IgD-negative memory B cell (primary cell): ENCODE data around the gene EEF1AKMT2. TPM values are rescaled to one million over a fixed set of nuclear protein-coding genes. Genes with fewer than 3 reads are reported as not detected.

Experiments used
- H3K27ac Mint-ChIP-seq, 3 donors: one replicate each; pipeline ENCODE4 v1.8.0; 2020 to 2022; ENCODE audit warnings: mild to moderate bottlenecking in 3 of 3, mixed read lengths in 3 of 3, moderate library complexity in 1 of 3
- H3K27me3 Mint-ChIP-seq: one replicate; pipeline ENCODE4 v1.8.0; 2021; ENCODE audit warnings: mixed read lengths
- H3K36me3 Mint-ChIP-seq: one replicate; pipeline ENCODE4 v1.8.0; 2020; ENCODE audit warnings: mild to moderate bottlenecking, mixed read lengths
- H3K4me1 Mint-ChIP-seq, 3 donors: one replicate each; pipeline ENCODE4 v1.8.0; 2020 to 2022; ENCODE audit warnings: mixed read lengths in 3 of 3, mild to moderate bottlenecking in 1 of 3
- H3K4me3 Mint-ChIP-seq, 4 donors: one replicate each; pipeline ENCODE4 v1.8.0; 2020 to 2022; ENCODE audit warnings: mild to moderate bottlenecking in 4 of 4, mixed read lengths in 4 of 4, moderate library complexity in 3 of 4
- H3K9me3 Mint-ChIP-seq, 3 donors: one replicate each; pipeline ENCODE4 v1.8.0; 2020 to 2021; ENCODE audit warnings: mixed read lengths in 3 of 3, mild to moderate bottlenecking in 1 of 3
- polyA plus RNA-seq: library from polyadenylated mRNA; unstranded; fragments of 300-500 nt; fragmentation: Illumina TruSeq; gene quantifications from one replicate; pipeline ENCODE4 v1.2.3, GENCODE V29; 2021

Gene EEF1AKMT2
- polyA plus RNA-seq, 1 donor from 2014 or later: 23.3 TPM

DNA sequence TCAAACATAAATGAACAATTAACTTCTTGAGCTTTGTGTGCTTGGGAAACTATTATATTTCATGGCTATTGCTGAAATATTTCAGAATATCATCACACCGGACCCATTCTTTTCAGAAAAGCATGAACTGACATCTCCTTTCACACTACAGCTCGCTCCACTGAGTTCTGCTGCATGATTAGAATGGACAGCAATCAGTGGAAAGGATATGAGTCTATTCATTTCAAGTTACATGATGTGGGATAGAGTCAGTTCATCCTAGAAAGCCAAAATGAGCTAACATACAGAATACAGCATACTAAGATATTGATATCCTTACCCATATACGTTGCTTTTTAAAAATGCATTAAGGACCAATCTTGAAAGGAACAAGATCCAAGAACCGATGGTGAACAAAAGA, 46.4 kb downstream of the EEF1AKMT2 start:
- Mint-ChIP-seq H3K36me3 (peaks cover 4% of the 10 kb centered on the region), H3K9me3 (no peaks in the 10 kb centered on the region), H3K27ac (peak overlapping the region; percentile 32 to 81 (median 57)), H3K27me3 (no peaks in the 10 kb centered on the region), H3K4me1 (peaks cover 23 to 39% (median 33%) of the 10 kb centered on the region in 3 donors), H3K4me3 (peak overlapping the region; percentile 10 to 88 (median 80))

DNA sequence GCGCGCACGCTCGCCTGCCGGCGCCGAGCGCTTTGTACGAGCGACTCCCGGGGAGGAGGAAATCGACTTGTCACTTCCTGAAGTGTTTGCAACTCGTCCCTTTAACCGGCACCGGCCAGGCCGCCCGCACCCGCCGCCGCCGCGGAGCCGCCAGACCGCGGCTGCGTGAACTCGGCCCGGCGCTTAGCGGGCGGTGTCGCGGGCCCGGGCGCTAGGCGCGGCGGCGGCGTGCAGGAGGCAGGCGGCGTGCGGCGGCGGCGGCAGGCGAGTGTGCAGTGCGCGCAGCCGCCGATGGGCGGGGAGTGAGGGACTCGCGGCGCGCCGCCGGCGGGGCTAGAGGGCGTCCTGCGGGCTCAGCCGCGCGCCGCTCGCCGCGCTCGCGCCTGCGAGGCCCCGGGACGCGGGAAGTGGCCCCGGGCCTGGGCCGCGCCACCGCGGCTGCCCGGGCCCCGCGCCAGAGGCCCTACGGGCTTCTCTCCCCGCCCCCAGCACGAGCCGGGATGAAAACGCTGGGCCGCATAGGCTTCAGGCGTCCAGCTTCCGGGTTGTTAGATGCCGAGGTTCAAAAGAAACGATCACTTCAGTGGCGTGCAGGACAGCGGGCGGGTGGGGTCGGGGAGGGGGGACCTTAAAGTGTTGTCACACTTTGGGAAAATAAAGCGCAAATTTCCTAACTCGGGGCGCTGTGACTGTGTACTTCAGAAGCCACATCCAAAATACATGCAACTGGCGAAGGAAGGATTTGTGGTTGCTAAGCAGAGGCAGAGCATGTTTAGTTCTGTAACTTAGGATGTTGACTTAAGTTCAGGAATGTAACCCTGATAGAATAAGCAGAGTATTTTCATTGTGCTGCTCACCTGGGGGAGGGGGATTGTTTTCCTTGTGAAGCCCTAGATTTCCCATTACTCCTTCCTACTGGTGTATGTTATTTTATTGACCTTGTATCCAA, 47.3 kb downstream of the EEF1AKMT2 start, which contains the start of gene FAM53B:
Gene FAM53B, minus strand, starts transcription at position 277 of the 949 bp plus-strand sequence. CDS start 37,665 bp downstream, outside the sequence.
- peak within 1 kb of the TSS; percentile 94 to 100 (median 98) for H3K4me3 Mint-ChIP-seq
- peaks cover 4% of the 10 kb centered on the region for H3K36me3 Mint-ChIP-seq
- H3K9me3 Mint-ChIP-seq: no peaks in the 10 kb centered on the region
- H3K4me1 Mint-ChIP-seq: peaks cover 30 to 45% (median 42%) of the 10 kb centered on the region in 3 donors
- peak within 1 kb of the TSS; percentile 96 to 98 (median 97) for H3K27ac Mint-ChIP-seq
- H3K27me3 Mint-ChIP-seq: no peaks in the 10 kb centered on the region

DNA sequence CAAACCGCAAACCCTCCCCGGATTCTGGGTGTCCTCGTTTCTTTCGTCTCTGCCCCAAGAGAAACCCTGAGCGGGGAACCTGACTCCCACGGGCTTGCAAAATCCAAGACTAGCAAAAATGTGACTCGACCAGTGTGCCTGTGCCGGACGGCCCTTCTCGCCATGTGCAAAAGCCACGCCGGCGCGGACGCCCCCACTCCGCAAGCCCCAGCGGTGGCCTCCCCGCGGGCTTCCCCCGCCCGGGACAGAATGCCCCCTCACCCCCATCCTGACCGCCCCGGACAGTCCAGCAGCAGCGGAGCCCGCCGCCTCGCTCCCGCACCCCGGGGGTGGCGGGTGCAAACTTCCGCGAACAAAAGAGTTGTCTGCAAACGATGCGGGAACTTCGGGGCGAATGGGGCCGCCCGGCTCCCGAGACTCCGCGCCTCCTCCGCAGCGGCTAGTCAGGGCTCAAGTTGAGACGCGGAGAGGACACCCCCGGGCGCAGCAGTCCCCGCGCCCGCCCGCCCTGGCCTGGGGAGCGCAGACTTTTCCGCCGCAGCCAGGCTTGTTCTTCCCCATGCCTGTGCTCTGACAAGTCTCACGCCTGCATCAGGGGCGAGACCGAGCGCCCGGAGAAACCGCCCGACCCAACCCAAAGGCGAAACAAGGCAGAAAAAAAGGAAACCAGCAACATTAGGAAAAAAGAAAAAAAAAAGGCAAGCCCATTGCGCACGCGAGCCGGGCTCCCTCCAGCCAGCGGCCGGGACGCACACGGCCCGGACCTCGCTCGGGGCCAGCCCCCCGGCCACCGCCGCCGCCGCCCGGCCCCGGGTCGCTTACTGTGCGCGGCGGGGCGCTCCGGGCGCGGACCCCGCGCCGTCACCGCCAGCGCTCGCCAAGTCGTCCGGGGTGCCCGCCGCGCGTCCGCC, 48.2 kb downstream of the EEF1AKMT2 start:
- Mint-ChIP-seq H3K9me3 (no peaks in the 10 kb centered on the region), H3K27ac (peak overlapping the region; percentile 96 to 98 (median 97)), H3K4me3 (peak overlapping the region; percentile 94 to 100 (median 98)), H3K36me3 (peaks cover 8% of the 10 kb centered on the region), H3K27me3 (no peaks in the 10 kb centered on the region), H3K4me1 (peaks cover 32 to 49% (median 46%) of the 10 kb centered on the region in 3 donors)

DNA sequence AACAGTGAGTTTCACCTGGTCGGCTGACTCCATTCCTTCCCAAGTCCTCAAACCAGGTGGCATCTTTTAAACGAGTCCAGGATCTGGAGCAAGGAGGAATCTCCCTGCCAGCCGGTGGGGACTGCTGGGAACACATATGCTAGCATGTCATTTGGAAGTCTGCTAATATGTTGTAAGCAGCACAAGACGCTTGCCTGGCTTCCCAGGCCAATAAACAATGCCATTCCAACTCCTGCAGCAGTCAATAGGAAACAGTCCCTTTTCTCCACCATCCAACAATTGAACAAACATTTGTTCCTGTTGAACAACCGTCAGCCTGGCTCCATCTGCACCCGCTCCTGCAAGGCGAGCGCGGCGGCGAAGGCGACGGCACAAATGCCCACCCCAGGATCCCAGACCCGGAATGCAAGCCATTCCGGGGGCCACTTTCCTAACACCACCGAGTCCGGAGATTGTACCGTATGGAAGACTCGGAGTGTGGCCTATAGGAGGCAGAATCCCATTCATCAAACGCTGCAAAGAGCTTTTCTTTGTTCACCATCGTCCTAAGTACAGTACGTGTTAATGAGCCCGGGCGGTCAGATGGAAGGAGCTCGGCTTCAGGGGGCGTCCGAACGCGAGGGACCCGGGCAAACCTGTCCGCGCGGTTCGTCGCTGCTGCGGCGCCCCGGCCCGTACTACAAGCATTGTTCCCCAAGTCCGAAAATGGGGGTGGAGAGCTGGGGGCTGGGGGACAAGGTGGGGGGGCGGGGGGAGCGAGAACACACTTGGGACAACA, 49.1 kb downstream of the EEF1AKMT2 start:
- Mint-ChIP-seq H3K27me3 (no peaks in the 10 kb centered on the region), H3K27ac (peak overlapping the region; percentile 97 to 98 (median 98)), H3K4me3 (peak overlapping the region; percentile 94 to 100 (median 98)), H3K36me3 (peaks cover 8% of the 10 kb centered on the region), H3K4me1 (peaks cover 35 to 54% (median 53%) of the 10 kb centered on the region in 3 donors), H3K9me3 (no peaks in the 10 kb centered on the region)

DNA sequence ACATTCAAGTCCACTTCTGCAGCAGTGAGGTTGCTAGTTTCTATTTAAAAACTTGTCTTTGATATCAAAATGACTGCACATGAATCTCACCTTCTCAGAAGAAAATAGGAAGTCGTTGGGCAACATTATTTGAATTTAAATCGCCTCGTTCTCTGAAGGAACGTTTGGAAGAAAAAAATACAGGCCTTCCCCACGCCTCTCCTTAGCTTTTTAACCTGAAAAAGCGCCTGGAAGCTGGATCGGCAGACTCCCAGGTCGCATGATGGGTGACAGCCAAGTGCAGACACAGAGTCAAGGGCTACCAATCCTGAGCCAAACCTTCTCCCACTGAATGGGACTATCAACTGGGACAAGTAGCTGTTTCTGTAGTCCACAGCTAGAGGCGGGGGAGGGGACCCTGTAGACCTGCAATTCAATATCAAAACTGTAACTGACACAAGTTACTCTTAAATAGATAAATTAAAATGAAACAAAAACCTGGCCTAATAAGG, 49.7 kb downstream of the EEF1AKMT2 start:
- Mint-ChIP-seq H3K9me3 (no peaks in the 10 kb centered on the region), H3K27ac (peak overlapping the region; percentile 97 to 98 (median 98)), H3K4me3 (peak overlapping the region; percentile 94 to 100 (median 98)), H3K36me3 (peaks cover 8% of the 10 kb centered on the region), H3K27me3 (no peaks in the 10 kb centered on the region), H3K4me1 (peaks cover 38 to 60% (median 58%) of the 10 kb centered on the region in 3 donors)

DNA sequence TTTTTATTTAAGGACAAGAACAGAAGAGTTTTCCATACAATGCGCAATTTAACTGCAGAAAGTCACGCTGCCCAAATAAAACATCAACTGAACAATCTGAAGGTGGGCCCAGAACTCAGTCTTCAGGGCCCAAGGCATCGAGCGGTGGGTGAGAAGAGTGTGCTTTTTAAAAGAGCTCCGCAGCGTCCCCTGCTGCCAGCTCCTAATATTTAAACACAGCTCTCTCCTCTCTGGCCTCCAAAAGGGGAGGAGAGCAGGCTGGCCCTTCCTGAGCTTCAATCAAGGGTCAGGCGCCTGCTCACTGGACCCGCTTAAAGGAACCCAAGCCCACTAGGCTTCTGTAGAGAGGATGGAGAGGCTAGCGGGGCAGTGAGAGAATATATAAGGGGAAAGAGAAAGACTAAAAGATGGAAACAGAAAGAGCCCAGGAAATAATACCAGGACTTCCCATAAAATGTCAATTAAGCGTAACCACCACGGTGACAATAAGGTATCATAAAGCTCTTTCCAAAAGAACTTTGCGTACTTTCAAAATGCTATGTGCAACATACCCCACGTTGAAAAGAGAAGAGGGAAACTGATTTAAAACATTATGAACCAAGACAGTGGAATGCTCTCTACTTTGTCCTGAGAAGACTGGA, 50.3 kb downstream of the EEF1AKMT2 start:
- H3K36me3 Mint-ChIP-seq: peaks cover 8% of the 10 kb centered on the region
- H3K9me3 Mint-ChIP-seq: no peaks in the 10 kb centered on the region
- H3K27me3 Mint-ChIP-seq: no peaks in the 10 kb centered on the region
- peaks cover 40 to 64% (median 62%) of the 10 kb centered on the region in 3 donors for H3K4me1 Mint-ChIP-seq
- H3K27ac Mint-ChIP-seq: peak overlapping the region; percentile 97 to 98 (median 98)
- H3K4me3 Mint-ChIP-seq: peak overlapping the region; percentile 94 to 100 (median 98)

DNA sequence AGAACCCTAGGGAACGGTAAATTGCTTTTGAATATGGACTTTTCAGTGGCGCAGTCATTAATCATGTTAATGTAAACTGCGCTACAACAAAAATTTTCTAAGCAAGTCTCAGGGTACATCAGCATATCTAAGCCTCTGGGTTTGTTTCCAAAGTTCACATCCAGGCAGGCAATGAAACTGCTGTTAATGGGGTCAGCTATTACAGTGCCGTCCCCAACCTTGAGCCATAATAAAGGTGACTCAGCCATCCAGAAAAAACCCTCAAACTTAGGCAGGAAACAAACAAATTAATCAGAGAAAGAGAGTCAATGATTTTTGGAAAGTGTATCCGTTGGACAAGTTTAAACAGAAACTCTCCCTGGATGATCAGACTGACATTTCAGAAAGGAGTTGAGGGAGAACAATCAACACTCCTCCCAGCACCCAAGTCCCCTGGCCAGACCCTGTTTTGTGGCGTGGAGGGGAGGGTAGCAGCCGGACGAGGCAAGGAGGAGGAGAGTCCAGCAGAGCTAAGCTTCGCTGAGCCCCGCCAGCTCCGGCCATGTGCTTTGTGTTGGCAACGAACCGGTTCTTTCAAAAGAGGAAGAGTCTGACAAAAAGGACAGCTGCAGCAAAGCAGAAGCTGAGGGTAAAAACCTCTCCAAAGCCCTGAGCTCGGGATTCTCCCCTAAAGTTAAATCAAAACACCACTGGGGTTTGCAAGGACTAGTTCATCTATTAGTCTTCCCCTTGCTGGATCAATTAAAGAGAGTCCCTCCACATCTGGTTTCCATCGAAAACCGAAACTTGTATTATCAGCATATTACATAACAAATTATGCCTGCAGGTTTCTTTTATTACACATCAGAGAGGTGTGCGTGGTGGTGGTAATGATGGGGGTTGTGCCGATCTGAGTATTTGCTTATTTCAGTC, 51.1 kb downstream of the EEF1AKMT2 start:
- H3K36me3 Mint-ChIP-seq: peaks cover 8% of the 10 kb centered on the region

DNA sequence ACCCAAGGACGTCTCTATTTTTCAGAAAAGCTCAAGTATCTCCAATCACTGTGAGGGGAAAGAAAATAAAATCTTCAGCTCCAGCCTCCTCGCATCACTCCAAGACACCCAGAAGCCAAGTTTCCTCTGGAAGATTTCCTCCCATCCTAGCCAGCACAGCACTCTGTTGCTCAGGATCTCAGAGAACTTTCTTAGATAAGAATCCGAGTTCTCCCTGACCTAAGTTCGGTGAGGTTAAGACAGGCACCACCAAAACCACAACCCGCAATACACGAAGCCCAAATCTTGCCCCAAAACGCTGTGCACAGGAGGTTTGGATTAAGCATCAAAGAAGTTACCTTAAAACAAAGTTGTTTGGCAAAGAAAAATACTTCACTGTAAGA, 51.7 kb downstream of the EEF1AKMT2 start:
- Mint-ChIP-seq H3K27ac (peak overlapping the region; percentile 97 to 98 (median 98)), H3K36me3 (peaks cover 8% of the 10 kb centered on the region), H3K27me3 (no peaks in the 10 kb centered on the region), H3K4me3 (peak overlapping the region; percentile 58 to 99 (median 92)), H3K9me3 (no peaks in the 10 kb centered on the region), H3K4me1 (peaks cover 51 to 71% (median 67%) of the 10 kb centered on the region in 3 donors)

More for the DNA sequence above, 51.1 kb downstream of the EEF1AKMT2 start:
- Mint-ChIP-seq H3K4me1 (peaks cover 45 to 71% (median 66%) of the 10 kb centered on the region in 3 donors), H3K4me3 (peak overlapping the region; percentile 94 to 100 (median 98)), H3K27me3 (no peaks in the 10 kb centered on the region), H3K27ac (peak overlapping the region; percentile 97 to 98 (median 98)), H3K9me3 (no peaks in the 10 kb centered on the region)

DNA sequence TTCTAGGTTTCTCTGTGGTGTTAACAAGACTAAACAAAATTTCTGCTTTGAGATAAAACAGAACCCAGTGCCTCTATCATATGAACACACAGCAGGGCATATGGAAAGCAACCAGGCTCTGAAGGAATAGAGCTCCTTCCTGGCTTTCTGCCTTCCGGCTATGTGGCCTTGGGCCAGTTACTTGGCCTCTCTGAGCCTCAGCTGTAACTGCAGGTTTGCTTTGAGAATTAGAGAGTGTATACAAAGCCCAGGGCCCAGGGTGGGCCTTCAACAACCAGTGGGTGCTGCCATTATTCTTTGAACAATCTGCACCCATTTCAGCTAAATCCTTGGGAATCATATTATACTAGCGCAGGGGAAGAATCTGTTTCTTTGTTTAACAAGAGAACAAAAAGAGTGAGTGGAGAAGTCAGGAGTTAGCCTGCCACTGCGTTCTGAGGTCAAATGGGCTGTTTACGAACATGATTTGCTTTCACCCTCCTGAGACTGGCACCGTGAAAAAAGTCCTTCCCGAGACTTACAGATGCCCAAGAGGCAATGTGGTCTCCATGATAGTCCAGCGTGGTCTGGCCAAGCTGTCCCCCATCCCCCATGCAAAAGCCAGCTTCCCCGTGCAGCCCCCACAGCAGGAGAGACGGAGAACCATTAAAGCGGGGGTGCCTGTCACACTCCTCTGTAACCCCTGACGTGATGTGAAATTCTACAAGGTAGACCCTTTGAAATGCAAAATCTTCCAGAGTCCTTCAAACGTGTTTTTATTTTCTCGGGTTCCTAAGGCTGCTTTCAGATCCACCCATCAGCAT, 52.4 kb downstream of the EEF1AKMT2 start:
- no peaks in the 10 kb centered on the region for H3K27me3 Mint-ChIP-seq
- H3K27ac Mint-ChIP-seq: peak overlapping the region; percentile 72 to 98 (median 97)
- H3K4me3 Mint-ChIP-seq: peak overlapping the region; percentile 58 to 99 (median 92)
- peaks cover 8% of the 10 kb centered on the region for H3K36me3 Mint-ChIP-seq
- H3K9me3 Mint-ChIP-seq: no peaks in the 10 kb centered on the region
- peaks cover 55 to 73% (median 70%) of the 10 kb centered on the region in 3 donors for H3K4me1 Mint-ChIP-seq

DNA sequence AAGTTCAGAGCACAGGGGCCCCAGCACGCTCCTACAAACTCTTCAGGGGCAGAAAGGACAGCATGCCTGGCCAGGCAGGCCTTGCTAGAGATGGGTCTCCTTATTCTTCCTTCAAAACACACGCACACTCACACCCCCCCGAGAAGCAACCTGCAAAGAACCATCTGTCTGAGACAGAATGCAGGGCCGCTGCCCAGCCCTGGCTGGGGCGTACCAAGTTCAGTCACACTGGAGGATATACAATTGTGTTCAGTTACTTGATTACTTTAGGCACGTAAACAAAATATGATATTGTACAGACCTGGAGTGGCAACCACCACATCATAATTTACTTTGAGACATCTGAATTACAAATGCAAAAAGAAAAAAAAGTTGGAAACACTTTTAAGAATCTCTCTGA, 53.2 kb downstream of the EEF1AKMT2 start:
- peaks cover 63 to 82% (median 77%) of the 10 kb centered on the region in 3 donors for H3K4me1 Mint-ChIP-seq
- H3K4me3 Mint-ChIP-seq: peak overlapping the region in 3 of 4 donors; percentile 89 to 99 (median 94)
- peaks cover 8% of the 10 kb centered on the region for H3K36me3 Mint-ChIP-seq
- no peaks in the 10 kb centered on the region for H3K27me3 Mint-ChIP-seq
- peak overlapping the region; percentile 69 to 98 (median 97) for H3K27ac Mint-ChIP-seq
- no peaks in the 10 kb centered on the region for H3K9me3 Mint-ChIP-seq

DNA sequence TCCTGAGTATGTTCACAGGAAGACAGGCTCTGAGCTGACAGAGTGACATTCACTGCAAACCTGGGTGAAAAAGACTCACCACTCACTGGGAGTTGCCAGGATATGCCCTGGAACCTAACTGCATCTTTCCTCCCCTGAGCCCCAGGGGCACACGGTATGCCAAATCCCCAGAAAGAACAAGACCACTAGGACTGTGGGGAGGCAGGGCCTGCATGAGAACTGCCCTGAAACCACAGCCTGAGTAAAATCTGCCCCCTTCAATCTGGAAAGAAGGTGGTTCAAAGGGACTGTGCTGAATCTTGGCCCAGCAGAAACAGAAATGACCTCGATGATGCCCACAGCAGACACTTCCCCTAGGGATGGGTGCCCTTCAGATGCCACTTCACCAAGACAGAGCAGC, 54.0 kb downstream of the EEF1AKMT2 start:
- Mint-ChIP-seq H3K36me3 (peaks cover 8% of the 10 kb centered on the region), H3K27ac (peak overlapping the region; percentile 73 to 97 (median 82)), H3K9me3 (no peaks in the 10 kb centered on the region), H3K4me1 (peaks cover 70 to 89% (median 84%) of the 10 kb centered on the region in 3 donors), H3K4me3 (peak overlapping the region in 3 of 4 donors; percentile 33 to 99 (median 34)), H3K27me3 (no peaks in the 10 kb centered on the region)

DNA sequence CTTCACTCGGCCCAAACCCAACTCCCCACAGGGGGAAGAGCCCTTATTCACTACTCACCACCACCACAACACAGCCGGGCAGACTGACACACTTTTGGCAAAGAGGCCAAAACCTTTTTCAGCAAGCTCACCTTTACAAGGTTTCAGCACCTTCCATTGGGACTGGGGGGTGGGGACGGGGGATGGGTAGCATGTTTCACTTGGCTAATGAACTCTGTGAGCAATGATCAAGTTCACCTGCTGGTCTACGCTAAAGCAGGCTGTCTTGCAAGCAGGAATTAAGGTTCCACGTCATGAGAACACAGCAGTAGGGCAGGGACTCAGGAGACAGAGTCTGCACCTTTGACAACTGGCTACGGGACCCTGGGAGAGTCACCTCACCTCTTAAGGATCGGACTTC, 54.5 kb downstream of the EEF1AKMT2 start:
- peak overlapping the region; percentile 27 to 99 (median 34) for H3K4me3 Mint-ChIP-seq
- H3K4me1 Mint-ChIP-seq: peaks cover 72 to 88% (median 82%) of the 10 kb centered on the region in 3 donors

More for the DNA sequence above, 54.5 kb downstream of the EEF1AKMT2 start:
- Mint-ChIP-seq H3K27me3 (no peaks in the 10 kb centered on the region), H3K36me3 (peaks cover 5% of the 10 kb centered on the region), H3K9me3 (no peaks in the 10 kb centered on the region), H3K27ac (peak overlapping the region; percentile 73 to 97 (median 82))
